ENCODE results near the gene BFAR.
"Not testable (repeated sequence)": the region's sequence is repeated elsewhere in the genome, so short reads cannot be mapped to it uniquely, and the experiment has no call there.

DNA sequence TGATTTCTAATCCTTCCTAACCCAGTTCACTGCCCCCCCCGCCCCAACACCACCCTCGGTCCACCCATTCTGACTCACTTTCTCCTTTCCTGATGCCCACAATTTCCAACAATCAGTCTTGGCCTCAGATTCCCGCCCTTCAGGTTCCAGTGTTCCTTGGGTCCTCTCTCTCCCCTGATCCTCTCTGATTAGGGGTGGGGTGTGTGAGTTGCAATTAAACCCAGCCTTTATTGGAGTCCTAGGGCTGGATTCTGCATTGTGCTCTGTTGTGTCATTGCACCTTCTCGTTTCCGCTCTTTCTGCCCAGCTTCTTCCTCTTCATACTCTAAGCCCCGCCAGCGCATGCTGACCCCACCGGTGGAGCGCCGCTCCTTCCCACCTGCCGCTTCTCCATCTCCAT is 69.9 kb downstream of the BFAR start:
- TF ChIP-seq, protein P1, sequence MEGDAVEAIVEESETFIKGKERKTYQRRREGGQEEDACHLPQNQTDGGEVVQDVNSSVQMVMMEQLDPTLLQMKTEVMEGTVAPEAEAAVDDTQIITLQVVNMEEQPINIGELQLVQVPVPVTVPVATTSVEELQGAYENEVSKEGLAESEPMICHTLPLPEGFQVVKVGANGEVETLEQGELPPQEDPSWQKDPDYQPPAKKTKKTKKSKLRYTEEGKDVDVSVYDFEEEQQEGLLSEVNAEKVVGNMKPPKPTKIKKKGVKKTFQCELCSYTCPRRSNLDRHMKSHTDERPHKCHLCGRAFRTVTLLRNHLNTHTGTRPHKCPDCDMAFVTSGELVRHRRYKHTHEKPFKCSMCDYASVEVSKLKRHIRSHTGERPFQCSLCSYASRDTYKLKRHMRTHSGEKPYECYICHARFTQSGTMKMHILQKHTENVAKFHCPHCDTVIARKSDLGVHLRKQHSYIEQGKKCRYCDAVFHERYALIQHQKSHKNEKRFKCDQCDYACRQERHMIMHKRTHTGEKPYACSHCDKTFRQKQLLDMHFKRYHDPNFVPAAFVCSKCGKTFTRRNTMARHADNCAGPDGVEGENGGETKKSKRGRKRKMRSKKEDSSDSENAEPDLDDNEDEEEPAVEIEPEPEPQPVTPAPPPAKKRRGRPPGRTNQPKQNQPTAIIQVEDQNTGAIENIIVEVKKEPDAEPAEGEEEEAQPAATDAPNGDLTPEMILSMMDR (IDR thresholded peaks at IDR 0.05; ENCODE audit: poor library complexity, severe bottlenecking), result not testable (repeated sequence)
- not testable (repeated sequence) for TF ChIP-seq SMC3 (conservative IDR thresholded peaks at IDR 0.05; ENCODE audit: poor library complexity); EZH2 (IDR thresholded peaks at IDR 0.05; ENCODE audit: borderline replicate concordance, insufficient read depth, low read length, poor library complexity, severe bottlenecking); TAF1 (IDR thresholded peaks at IDR 0.05; ENCODE audit: low read depth); POLR2AphosphoS5 (IDR thresholded peaks at IDR 0.05); EP300 (conservative IDR thresholded peaks at IDR 0.05; ENCODE audit: poor library complexity, severe bottlenecking); MXI1 (conservative IDR thresholded peaks at IDR 0.05; ENCODE audit: poor library complexity, severe bottlenecking)

Measured in neural cell (in vitro differentiated cells).